HG03558 (cell line): ENCODE results near the gene BICDL1.
A peak's percentile ranks its signal among the peaks of the same experiment; 100 is the strongest.

Source experiments
- ATAC-seq: cut with Tn5 transposase; IDR thresholded peaks from one replicate; pipeline ENCODE4 v1.9.1; 2021; ENCODE audit warnings: moderate number of reproducible peaks; ENCODE audit not compliant: unreplicated experiment; ENCODE audit errors: extremely low read depth

The BICDL1 gene

GRCh38 chr12:120095736-120096135 is 106.7 kb downstream of the BICDL1 start:
- ATAC-seq, result no peak

- ATAC-seq, result no peak
Measured at GRCh38 chr12:120096671-120097202, 107.7 kb downstream of the BICDL1 start.

- no peak for ATAC-seq
Measured at GRCh38 chr12:120098756-120099470, 109.9 kb downstream of the BICDL1 start.

- no peak for ATAC-seq
Measured at GRCh38 chr12:120099738-120100137, 110.7 kb downstream of the BICDL1 start.

- no peak for ATAC-seq
Measured at GRCh38 chr12:120100630-120101029, 111.6 kb downstream of the BICDL1 start.

GRCh38 chr12:120101182-120101581 is 112.1 kb downstream of the BICDL1 start:
- ATAC-seq, result no peak

GRCh38 chr12:120101617-120102016 is 112.6 kb downstream of the BICDL1 start:
- ATAC-seq, result no peak

GRCh38 chr12:120102189-120103043 is 113.4 kb downstream of the BICDL1 start:
- ATAC-seq, result no peak

- no peak for ATAC-seq
Measured at GRCh38 chr12:120103044-120103338, 114.0 kb downstream of the BICDL1 start.

- ATAC-seq, result no peak
Measured at GRCh38 chr12:120103371-120103770, 114.3 kb downstream of the BICDL1 start.

- ATAC-seq, result no peak
Measured at GRCh38 chr12:120106151-120106550, 117.1 kb downstream of the BICDL1 start.

- ATAC-seq, result no peak
Measured at GRCh38 chr12:120109570-120110267, 120.7 kb downstream of the BICDL1 start.

GRCh38 chr12:120110550-120111501 is 121.8 kb downstream of the BICDL1 start:
- ATAC-seq, result no peak

GRCh38 chr12:120115066-120115465 is 126.0 kb downstream of the BICDL1 start:
- ATAC-seq, result no peak

GRCh38 chr12:120115692-120116440 is 126.8 kb downstream of the BICDL1 start:
- ATAC-seq, result no peak

GRCh38 chr12:120116441-120116791 is 127.4 kb downstream of the BICDL1 start, which contains the start of gene RAB35:
Gene RAB35, minus strand, starts transcription at chr12:120116753. Its CDS starts 103 bp downstream, at chr12:120116650.
- no peak for ATAC-seq

- peak; percentile 18 for ATAC-seq
Measured at GRCh38 chr12:120116792-120117651, 128.0 kb downstream of the BICDL1 start.

GRCh38 chr12:120117961-120118320 is 128.9 kb downstream of the BICDL1 start:
- ATAC-seq, result no peak
